HG03139 (cell line): ENCODE results near the gene FBXL22.
"Not testable (repeated sequence)": the region's sequence is repeated elsewhere in the genome, so short reads cannot be mapped to it uniquely, and the experiment has no call there.

Experiments
- ATAC-seq: cut with Tn5 transposase; IDR thresholded peaks from one replicate; pipeline ENCODE4 v1.9.1; 2021; ENCODE audit not compliant: unreplicated experiment

FBXL22 gene

GRCh38 chr15:63611177-63611576 is 14.0 kb downstream of the FBXL22 start:
- no peak for ATAC-seq

- no peak for ATAC-seq
Observed at GRCh38 chr15:63612300-63612699, 15.1 kb downstream of the FBXL22 start.

DNA sequence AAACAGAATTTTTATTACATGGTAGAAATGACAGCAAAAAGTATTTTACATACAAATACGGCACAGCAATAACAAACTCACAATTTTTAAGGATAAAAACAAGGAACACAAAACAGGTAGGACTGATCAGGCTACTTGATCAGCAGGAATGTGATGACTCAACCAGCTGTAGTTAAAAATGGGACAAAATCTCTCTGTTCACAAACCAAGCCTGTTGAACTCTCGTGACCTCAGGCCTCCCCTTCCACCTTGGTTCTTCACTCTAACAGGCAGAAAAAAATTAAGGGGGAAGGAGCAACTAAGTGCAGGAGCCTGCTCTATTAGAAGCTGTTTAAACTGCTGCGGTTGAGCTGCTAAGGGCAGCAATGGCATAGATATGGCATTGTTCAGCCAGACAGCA is 18.7 kb downstream of the FBXL22 start:
- ATAC-seq, result no peak

DNA sequence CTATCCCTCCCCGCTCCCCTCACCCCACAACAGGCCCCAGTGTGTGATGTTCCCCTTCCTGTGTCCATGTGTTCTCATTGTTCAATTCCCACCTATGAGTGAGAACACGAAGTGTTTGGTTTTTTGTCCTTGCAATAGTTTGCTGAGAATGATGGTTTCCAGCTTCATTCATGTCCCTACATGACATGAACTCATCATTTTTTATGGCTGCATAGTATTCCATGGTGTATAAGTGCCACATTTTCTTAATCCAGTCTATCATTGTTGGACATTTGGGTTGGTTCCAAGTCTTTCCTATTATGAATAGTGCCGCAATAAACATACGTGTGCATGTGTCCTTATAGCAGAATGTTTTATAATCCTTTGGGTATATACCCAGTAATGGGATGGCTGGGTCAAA is 20.0 kb downstream of the FBXL22 start:
- not testable (repeated sequence) for ATAC-seq

DNA sequence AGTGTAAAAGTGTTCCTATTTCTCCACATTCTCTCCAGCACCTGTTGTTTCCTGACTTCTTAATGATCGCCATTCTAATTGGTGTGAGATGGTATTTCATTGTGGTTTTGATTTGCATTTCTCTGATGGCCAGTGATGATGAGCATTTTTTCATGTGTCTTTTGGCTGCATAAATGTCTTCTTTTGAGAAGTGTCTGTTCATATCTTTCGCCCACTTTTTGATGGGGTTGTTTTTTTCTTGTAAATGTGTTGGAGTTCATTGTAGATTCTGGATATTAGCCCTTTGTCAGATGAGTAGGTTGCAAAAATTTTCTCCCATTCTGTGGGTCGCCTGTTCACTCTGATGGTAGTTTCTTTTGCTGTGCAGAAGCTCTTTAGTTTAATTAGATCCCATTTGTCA is 20.4 kb downstream of the FBXL22 start:
- ATAC-seq, result not testable (repeated sequence)

GRCh38 chr15:63620760-63621159 is 23.6 kb downstream of the FBXL22 start:
- ATAC-seq, result not testable (repeated sequence)

- no peak for ATAC-seq
Observed at GRCh38 chr15:63623232-63623969, 26.2 kb downstream of the FBXL22 start.

DNA sequence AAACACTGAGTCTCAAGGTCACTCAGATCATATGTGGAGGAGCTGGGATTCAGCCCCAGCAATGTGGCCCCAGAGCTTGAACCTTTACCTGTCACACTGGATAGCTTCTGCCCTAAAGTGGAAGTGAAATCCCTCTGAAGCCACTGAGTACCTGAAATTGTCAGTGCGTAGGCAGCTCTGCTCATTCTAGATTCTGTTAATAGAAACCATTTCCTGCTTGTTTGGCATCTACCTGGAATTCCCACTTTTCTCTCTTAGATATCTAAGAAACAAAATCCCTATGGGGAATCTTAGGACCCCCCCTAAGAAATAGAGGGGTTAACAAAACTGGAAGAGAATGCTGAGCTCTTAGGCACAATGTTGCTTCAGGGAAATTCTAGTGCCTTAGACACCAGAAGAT is 29.8 kb downstream of the FBXL22 start:
- no peak for ATAC-seq

DNA sequence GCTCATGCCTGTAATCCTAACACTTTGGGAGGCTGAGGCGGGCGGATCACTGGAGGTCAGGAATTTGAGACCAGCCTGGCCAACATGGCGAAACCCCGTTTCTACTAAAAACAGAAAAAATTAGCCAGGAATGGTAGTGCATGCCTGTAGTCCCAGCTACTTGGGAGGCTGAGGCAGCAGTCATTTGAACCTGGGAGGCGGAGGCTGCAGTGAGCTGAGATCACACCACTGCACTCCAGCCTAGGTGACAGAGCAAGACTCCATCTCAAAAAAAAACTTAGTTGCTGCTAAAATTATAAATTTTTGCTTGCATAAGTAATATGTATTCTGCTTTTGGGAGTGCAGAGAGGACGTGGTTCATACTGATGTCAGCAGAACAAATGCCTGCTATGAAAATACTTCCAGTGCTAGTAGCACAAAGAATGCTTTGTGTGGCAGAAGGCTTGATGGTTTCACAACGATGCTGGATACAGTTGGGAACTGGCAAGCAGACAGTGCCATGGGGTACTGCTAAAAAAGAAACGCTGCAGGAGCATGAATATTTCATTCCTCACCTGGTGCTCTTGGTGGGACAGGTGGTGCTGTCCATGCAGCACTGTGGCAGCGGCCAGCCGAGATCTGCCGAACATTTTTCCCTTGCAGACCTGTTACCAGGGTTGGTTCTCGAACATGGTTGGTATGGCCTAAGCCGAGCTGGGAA is 31.1 kb downstream of the FBXL22 start:
- no peak for ATAC-seq

GRCh38 chr15:63630036-63630751 is 33.0 kb downstream of the FBXL22 start:
- ATAC-seq, result no peak

- no peak for ATAC-seq
Observed at GRCh38 chr15:63633312-63633711, 36.1 kb downstream of the FBXL22 start.

DNA sequence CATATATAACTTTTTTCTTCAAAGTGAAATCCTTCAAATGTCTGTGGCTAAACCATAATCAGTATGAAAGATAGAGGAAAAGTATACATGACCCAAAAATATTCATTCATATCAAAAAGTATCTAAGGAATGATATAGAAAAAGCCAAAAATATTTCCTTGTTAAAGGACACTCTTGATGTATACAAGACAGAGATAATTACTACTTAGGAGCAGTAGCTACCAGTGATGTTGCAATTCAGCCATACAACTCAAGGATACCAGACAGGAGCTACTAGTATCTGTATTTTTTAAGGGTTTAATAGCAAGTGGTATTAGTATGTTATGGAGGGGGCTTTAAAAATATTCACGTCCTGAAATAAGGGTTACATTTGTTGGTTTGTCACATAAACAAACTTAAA is 37.0 kb downstream of the FBXL22 start:
- ATAC-seq, result no peak

DNA sequence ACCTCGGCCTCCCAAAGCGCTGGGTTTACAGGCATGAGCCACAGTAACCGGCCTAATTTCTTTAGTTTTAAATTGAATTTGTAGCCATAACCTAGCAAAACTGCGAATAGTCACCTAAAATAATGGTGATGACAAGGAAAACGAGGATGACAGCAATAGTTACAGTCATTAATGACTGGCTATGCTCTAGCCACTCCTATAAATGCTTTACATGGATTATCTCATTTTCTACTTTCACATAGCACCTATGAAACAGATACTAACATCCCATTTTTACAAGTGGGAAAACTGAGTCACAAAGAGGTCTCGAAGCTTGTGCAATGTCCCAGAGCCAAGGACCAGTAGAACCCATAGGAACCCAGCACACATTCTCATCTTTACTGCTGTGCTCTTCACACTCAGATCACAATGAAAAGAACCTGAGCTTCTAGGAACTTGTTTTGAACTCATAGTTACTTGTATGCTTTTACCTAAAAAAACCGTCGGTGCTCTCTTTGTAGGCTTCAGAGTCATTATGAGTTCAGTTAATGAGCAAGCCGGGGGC is 39.4 kb downstream of the FBXL22 start:
- no peak for ATAC-seq

- no peak for ATAC-seq
Observed at GRCh38 chr15:63638839-63639238, 41.7 kb downstream of the FBXL22 start.

- no peak for ATAC-seq
Observed at GRCh38 chr15:63640146-63640545, 43.0 kb downstream of the FBXL22 start.
